Astrocyte of the spinal cord (primary cell): Measurements from ENCODE around the gene EAPP.
"Not testable (repeated sequence)": the region's sequence is repeated elsewhere in the genome, so short reads cannot be mapped to it uniquely, and the experiment has no call there.

Experiments
- DNase-seq: peaks from one replicate; pipeline ENCODE4 v3.0.0; 2011; ENCODE audit warnings: low read depth, low spot score
- H3K4me3 ChIP-seq: 2 replicates; pipeline ENCODE4 v1.5.1; 2011; ENCODE audit warnings: low read depth, mild to moderate bottlenecking, low read length, moderate library complexity
- in situ Hi-C: cut with HindIII; loops from 2 replicates; pipeline ENCODE4 v1.10.0; 2017; ENCODE audit warnings: low sequenced_read_pairs
- TF ChIP-seq, protein P1 (sequence below): IDR thresholded peaks from 2 replicates; pipeline ENCODE4 v1.5.1; 2012; ENCODE audit warnings: low read depth, mild to moderate bottlenecking, low read length, inconsistent platforms

EAPP gene

DNA sequence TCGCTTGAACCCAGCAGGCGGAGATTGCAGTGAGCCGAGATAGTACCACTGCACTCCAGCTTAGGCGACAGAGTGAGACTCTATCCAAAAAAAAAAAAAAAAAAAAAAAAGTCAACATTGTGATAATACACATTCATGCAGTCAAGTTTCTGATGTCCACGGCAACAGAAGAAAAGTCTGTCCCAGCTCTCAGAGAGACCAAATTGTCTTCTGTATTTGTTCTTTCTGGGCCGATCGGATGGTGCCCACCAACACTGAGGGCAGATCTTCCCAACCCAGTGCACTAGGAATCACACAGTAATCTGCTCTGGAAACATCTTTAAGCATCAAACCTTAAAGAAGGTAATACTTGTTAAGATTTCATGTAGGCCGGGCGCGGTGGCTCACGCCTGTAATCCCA is 31.6 kb downstream of the EAPP start:
- no peak for DNase-seq
- in situ Hi-C loops = no loop called here
- TF ChIP-seq, protein P1, sequence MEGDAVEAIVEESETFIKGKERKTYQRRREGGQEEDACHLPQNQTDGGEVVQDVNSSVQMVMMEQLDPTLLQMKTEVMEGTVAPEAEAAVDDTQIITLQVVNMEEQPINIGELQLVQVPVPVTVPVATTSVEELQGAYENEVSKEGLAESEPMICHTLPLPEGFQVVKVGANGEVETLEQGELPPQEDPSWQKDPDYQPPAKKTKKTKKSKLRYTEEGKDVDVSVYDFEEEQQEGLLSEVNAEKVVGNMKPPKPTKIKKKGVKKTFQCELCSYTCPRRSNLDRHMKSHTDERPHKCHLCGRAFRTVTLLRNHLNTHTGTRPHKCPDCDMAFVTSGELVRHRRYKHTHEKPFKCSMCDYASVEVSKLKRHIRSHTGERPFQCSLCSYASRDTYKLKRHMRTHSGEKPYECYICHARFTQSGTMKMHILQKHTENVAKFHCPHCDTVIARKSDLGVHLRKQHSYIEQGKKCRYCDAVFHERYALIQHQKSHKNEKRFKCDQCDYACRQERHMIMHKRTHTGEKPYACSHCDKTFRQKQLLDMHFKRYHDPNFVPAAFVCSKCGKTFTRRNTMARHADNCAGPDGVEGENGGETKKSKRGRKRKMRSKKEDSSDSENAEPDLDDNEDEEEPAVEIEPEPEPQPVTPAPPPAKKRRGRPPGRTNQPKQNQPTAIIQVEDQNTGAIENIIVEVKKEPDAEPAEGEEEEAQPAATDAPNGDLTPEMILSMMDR = no peak
- H3K4me3 ChIP-seq = no peak overlapping the region

DNA sequence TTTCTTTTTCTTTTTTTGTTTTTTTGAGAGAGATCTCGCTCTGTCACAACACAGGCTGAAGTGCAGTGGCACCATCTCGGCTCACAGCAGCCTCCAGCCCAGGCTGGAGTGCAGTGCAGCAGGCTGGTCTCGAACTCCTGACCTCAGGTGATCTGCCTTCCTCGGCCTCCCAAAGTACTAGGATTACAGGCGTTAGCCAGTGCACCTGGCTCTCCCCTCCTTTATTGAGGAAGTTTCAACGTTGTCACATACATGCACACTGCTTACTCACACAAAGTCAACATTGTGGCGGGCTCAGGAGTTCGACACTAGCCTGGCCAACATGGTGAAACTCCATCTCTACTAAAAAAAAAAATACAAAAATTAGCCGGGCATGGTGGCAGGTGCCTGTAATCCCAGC is 32.0 kb downstream of the EAPP start:
- in situ Hi-C loops = no loop called here
- no peak for DNase-seq

DNA sequence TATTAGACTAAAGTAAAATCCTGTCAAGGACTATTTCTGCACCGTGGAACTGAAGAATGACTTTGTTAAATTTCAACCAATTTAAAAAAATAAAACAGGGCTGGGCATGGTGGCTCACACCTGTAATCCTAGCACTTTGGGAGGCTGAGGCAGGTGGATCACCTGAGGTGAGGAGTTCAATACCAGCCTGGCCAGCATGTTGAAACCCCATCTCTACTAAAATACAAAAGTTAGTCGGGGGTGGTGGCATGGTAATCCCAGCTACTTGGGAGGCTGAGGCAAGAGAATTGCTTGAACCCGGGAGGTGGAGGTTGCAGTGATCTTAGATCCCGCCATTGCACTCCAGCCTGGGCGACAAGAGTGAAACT is 34.4 kb downstream of the EAPP start:
- H3K4me3 ChIP-seq, DNase-seq, in situ Hi-C loops: not testable (repeated sequence)

More for the DNA sequence above, 32.0 kb downstream of the EAPP start:
- TF ChIP-seq, protein P1 = no peak
- H3K4me3 ChIP-seq = no peak overlapping the region

DNA sequence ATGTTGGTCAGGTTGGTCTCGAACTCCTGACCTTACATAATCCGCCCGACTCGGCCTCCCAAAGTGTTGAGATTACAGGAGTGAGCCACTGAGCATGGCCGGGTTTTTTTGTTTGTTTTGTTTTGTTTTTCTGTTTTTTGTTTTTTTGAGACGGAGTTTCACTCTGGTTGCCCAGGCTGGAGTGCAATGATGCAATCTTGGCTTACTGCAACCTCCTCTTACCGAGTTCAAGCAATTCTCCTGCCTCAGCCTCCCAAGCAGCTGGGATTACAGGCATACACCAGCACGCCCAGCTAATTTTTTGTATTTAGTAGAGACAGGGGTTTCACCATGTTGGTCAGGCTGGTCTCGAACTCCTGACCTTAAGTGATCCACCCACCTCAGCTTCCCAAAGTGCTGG is 35.5 kb downstream of the EAPP start:
- in situ Hi-C loops, DNase-seq, H3K4me3 ChIP-seq: not testable (repeated sequence)

DNA sequence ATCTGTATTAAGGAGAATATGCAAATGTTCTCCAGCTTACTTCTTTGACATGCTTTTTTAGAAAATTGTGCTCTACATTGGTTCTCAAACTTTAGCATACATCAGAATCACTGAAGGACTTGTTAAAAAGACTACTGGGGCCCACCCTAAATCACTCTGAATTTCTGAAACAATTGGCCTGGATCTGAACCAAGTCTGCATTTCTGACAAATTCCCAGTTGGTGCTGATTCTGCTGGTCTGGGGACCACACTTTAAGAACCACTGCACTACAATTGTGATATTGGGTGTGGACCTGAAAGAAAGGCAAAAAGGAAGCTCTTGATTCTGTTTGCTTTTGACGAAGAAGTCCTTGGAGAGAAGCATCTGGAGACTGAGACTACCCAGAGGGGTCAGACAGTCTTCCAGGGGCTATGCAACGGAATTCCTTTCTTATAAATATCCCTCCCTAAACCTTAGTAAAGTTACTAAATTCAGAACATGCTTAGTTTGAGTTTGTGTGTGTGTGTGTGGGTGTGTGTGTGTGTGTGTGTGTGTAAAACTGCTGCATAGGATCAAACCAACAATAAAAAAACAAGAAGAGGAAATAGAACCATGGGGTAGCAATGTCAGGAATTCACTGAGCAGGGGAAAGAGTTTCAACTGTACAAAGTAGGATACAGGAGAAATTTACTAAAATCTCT is 36.8 kb downstream of the EAPP start:
- DNase-seq = peak; percentile 79
- H3K4me3 ChIP-seq = no peak overlapping the region
- in situ Hi-C loops = no loop called here
- TF ChIP-seq, protein P1 = no peak

DNA sequence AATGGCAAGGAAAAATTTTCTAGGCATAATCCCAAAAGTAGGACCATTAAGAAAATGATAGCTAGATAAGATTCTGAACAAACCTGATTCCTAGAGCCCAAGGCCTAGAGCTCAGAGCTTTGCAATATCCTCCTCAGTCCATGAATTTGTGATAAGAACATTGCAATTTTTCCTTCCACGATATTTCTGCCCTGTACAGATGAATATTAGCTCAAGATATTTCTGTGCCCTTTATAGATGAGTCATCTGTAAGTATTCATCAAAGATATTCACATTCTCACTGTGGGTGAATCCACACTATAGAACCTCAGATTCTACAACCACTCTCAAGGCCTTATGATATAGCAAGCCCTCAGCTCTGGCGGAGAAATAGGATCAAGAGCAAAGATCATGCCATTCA is 37.5 kb downstream of the EAPP start:
- DNase-seq = peak; percentile 42
- no peak overlapping the region for H3K4me3 ChIP-seq
- TF ChIP-seq, protein P1 = no peak
- in situ Hi-C loops = no loop called here

DNA sequence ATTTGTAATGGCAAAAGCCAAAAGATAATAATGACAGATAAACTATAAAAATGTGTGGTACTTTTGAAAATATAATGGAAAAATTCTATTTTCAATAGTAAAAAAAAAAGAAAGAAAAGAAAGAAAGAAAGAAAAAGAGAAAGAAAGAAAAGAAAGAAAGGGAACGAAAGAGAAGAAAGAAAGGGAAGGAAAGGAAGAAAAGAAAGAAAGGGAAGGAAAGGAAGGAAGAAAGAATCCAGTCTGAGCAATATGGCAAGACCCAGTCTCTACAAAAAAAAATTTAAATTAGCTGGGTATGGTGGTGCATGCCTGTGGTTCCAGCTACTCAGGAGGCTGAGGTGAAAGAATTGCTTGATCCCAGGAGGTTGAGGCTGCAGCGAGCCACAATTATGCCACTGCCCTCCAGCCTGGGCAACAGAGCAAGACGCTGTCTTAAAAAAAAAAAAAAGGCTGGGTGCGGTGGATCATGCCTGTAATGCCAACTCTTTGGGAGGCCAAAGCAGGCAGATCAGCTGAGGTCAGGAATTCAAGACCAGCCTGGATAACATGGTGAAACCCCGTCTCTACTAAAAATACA is 38.4 kb downstream of the EAPP start:
- no peak overlapping the region for H3K4me3 ChIP-seq
- TF ChIP-seq, protein P1 = no peak
- DNase-seq = peak; percentile 45
- in situ Hi-C loops = no loop called here
